Activated CD8-positive, alpha-beta memory T cell treated with anti-CD3 and anti-CD28 coated beads, Interleukin-2, amount 50 U/mL, for 4 hours (primary cell): Measurements from ENCODE around the gene GBGT1.
A peak's percentile ranks its signal among the peaks of the same experiment; 100 is the strongest.

Source experiments
- DNase-seq: peaks from one replicate; pipeline ENCODE4 v3.0.0-alpha.2; 2020

Gene GBGT1

GRCh38 chr9:133112663-133113026 is 51.1 kb downstream of the GBGT1 start:
- no peak for DNase-seq

- DNase-seq = no peak
Observed at GRCh38 chr9:133111808-133112662, 51.7 kb downstream of the GBGT1 start.

GRCh38 chr9:133109931-133110650 is 53.6 kb downstream of the GBGT1 start:
- DNase-seq = no peak

- DNase-seq = peak; percentile 11
Observed at GRCh38 chr9:133108794-133109641, 54.7 kb downstream of the GBGT1 start.

GRCh38 chr9:133107961-133108793 is 55.5 kb downstream of the GBGT1 start:
- peak; percentile 13 for DNase-seq

GRCh38 chr9:133107245-133107722 is 56.4 kb downstream of the GBGT1 start:
- peak; percentile 2 for DNase-seq

GRCh38 chr9:133106511-133107244 is 57.0 kb downstream of the GBGT1 start:
- peak; percentile 12 for DNase-seq

- DNase-seq = peak; percentile 9
Observed at GRCh38 chr9:133105461-133105770, 58.3 kb downstream of the GBGT1 start.

GRCh38 chr9:133104718-133105460 is 58.8 kb downstream of the GBGT1 start:
- peak; percentile 9 for DNase-seq

GRCh38 chr9:133103987-133104505 is 59.7 kb downstream of the GBGT1 start:
- DNase-seq = peak; percentile 11

- peak; percentile 60 for DNase-seq
Observed at GRCh38 chr9:133103183-133103986, 60.3 kb downstream of the GBGT1 start.
